CD4-positive, alpha-beta T cell treated with Interleukin-12 subunit alpha and Interleukin-12 subunit beta, for 1 hour (primary cell): ENCODE data around the gene TBC1D24.
A peak's percentile ranks its signal among the peaks of the same experiment; 100 is the strongest.

Experiments
- DNase-seq: peaks from one replicate; pipeline ENCODE4 v3.0.0-alpha.2; 2020

TBC1D24 gene

GRCh38 chr16:2500430-2500917 is 25.5 kb downstream of the TBC1D24 start:
- DNase-seq, result no peak

- peak; percentile 82 for DNase-seq
These were observed 26.2 kb downstream of the TBC1D24 start for GRCh38 chr16:2500918-2501750.

- no peak for DNase-seq
These were observed 27.3 kb downstream of the TBC1D24 start for GRCh38 chr16:2501946-2502895.

GRCh38 chr16:2505695-2506094 is 30.8 kb downstream of the TBC1D24 start:
- no peak for DNase-seq

- DNase-seq, result no peak
These were observed 32.2 kb downstream of the TBC1D24 start for GRCh38 chr16:2507052-2507659.

GRCh38 chr16:2507665-2508064 is 32.7 kb downstream of the TBC1D24 start:
- DNase-seq, result no peak

GRCh38 chr16:2508722-2509400 is 33.9 kb downstream of the TBC1D24 start:
- no peak for DNase-seq

- DNase-seq, result no peak
These were observed 36.3 kb downstream of the TBC1D24 start for GRCh38 chr16:2511128-2511800.

- no peak for DNase-seq
These were observed 37.2 kb downstream of the TBC1D24 start for GRCh38 chr16:2511996-2512734.

- DNase-seq, result peak; percentile 39
These were observed 37.9 kb downstream of the TBC1D24 start for GRCh38 chr16:2512735-2513404.

GRCh38 chr16:2513405-2514332 is 38.7 kb downstream of the TBC1D24 start, which contains the start of gene ATP6V0C:
Gene ATP6V0C (plus strand): TSS chr16:2513952. CDS start chr16:2514104, 152 bp downstream.
- peak; percentile 95 for DNase-seq

- peak; percentile 54 for DNase-seq
These were observed 39.6 kb downstream of the TBC1D24 start for GRCh38 chr16:2514333-2515179.

GRCh38 chr16:2515180-2515851 is 40.4 kb downstream of the TBC1D24 start:
- no peak for DNase-seq

- DNase-seq, result no peak
These were observed 41.7 kb downstream of the TBC1D24 start for GRCh38 chr16:2516391-2517240.

GRCh38 chr16:2517954-2518605 is 43.2 kb downstream of the TBC1D24 start:
- no peak for DNase-seq
